Measurements from ENCODE around the gene RBM20. TPM values are rescaled to one million over a fixed set of nuclear protein-coding genes. Genes with fewer than 3 reads are reported as not detected.

Gene RBM20
- total and polyA plus RNA-seq, 2 of the 4 experiments (the other 2 are of a cell fraction), result under 0.01 to 0.15 TPM

DNA sequence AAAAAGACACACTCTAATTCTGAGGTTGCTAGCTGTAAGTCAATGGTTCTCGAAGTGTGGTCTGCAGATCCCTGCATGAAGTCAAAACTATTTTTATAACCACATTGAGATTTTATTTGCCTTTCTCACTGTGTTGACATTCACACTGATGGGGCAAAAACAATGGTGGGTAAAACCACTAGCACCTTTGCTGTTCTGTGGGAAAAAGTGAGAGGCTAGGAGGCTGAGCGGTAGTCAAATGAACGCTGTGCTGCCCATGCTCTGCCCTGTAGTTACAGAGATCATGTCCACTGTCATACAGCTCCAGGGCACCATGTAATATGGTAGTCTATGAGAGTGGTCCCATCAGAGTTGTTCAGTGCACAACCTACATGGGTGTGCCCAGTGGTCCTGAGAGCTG is 206.0 kb downstream of the RBM20 start:
- ChIA-PET POLR2A (ENCODE audit: unreplicated experiment) (no interaction called here), CTCF (interaction anchor here (1.6 kb wide), 1 partner anchor 20 kb away, joined by 4 read pairs; no protein-coding TSS in a partner anchor)

More for the DNA sequence above, 206.0 kb downstream of the RBM20 start:
- no peaks in the 10 kb centered on the region for H3K4me1 ChIP-seq (ENCODE audit: control insufficient read depth, insufficient read depth, low read length)
- H2AFZ ChIP-seq (replicated peaks; ENCODE audit: low read length, poor library complexity), result no peak overlapping the region
- no peak overlapping the region for H4K8ac ChIP-seq (ENCODE audit: low read depth in 2 of 2, low read length in 2 of 2)
- H2BK5ac ChIP-seq (ENCODE audit: low read depth, low read length, poor library complexity, severe bottlenecking), result no peak overlapping the region
- H3K4ac ChIP-seq (ENCODE audit: low read depth, low read length), result no peak overlapping the region
- no peaks in the 10 kb centered on the region for H3K9me1 ChIP-seq (ENCODE audit: insufficient read depth, low read length)
- H3K23ac ChIP-seq (ENCODE audit: low read depth, low read length), result no peak overlapping the region
- intact Hi-C loops (cut with micrococcal nuclease) (no loop called here), dilution Hi-C loops (cut with HindIII; ENCODE audit: low sequenced_read_pairs, unreplicated experiment) (no loop called here), in situ Hi-C loops (cut with MboI; ENCODE audit: low sequenced_read_pairs) (no loop called here)
- TF ChIP-seq ELK1 (IDR thresholded peaks at IDR 0.05; ENCODE audit: borderline replicate concordance, low read depth, low read length) (no peak), RFX5 (IDR thresholded peaks at IDR 0.05; ENCODE audit: low read depth, low read length) (no peak), CEBPB (IDR thresholded peaks at IDR 0.05; ENCODE audit: low read depth, low read length) (no peak), USF2 (IDR thresholded peaks at IDR 0.05; ENCODE audit: low read depth, low read length) (no peak), MXI1 (IDR thresholded peaks at IDR 0.05; ENCODE audit: borderline replicate concordance, low read depth, low read length) (no peak), CHD1 (IDR thresholded peaks at IDR 0.05; ENCODE audit: low read depth, low read length) (no peak), BHLHE40 (IDR thresholded peaks at IDR 0.05; ENCODE audit: low read depth, low read length) (no peak), MAZ (IDR thresholded peaks at IDR 0.05; ENCODE audit: borderline replicate concordance, low read depth, low read length) (no peak), FOS (IDR thresholded peaks at IDR 0.05; ENCODE audit: low read depth, low read length) (no peak)
- H3K9me3 ChIP-seq (ENCODE audit: control insufficient read depth, insufficient read depth, low read length), result no peaks in the 10 kb centered on the region
- H3K18ac ChIP-seq (ENCODE audit: low read depth, low read length), result no peak overlapping the region
- no peak overlapping the region for H3K9ac ChIP-seq (ENCODE audit: low read depth, low read length)
- no peak overlapping the region for H3K56ac ChIP-seq (ENCODE audit: extremely low read depth, insufficient read depth, low read length)
- no TSS peak for BruUV-seq (replicated peaks)
- H4K91ac ChIP-seq (ENCODE audit: insufficient read depth, low read depth, low read length), result no peak overlapping the region
- H2AK9ac ChIP-seq (replicated peaks; ENCODE audit: low read depth, low read length, poor library complexity), result no peak overlapping the region
- H2BK20ac ChIP-seq (ENCODE audit: low read depth, low read length), result no peak overlapping the region
- 100% methylated on average over 1 of the region's 3 CpGs; no CpG with 5 or more reads in 1 of the 2 experiments for WGBS, 2 experiments (ENCODE audit: extremely low coverage in 2 of 2, insufficient read length in 1 of 2)
- no peak overlapping the region for H3K27ac ChIP-seq (ENCODE audit: insufficient read depth, low read length)
- no peaks in the 10 kb centered on the region for H4K20me1 ChIP-seq (ENCODE audit: insufficient read depth, low read length)
- peaks cover 32% of the 10 kb centered on the region for H3K27me3 ChIP-seq (ENCODE audit: control insufficient read depth, insufficient read depth, low read length)
- H2AK5ac ChIP-seq (ENCODE audit: low read depth, low read length), result no peak overlapping the region
- H3K14ac ChIP-seq (replicated peaks; ENCODE audit: low read depth, low read length), result no peak overlapping the region
- H2BK120ac ChIP-seq (ENCODE audit: low read depth, low read length), result no peak overlapping the region
- DNase-seq, result no peak
- no peaks in the 10 kb centered on the region for H3K36me3 ChIP-seq (ENCODE audit: control insufficient read depth, insufficient read depth, low read length)
- no peaks in the 10 kb centered on the region for H3K79me1 ChIP-seq (ENCODE audit: low read depth in 1 of 2, low read length in 2 of 2)
- H4K5ac ChIP-seq (ENCODE audit: low read depth, low read length), result no peak overlapping the region
- H3K4me2 ChIP-seq (ENCODE audit: low read depth, low read length), result no peak overlapping the region
- no peak for ATAC-seq (ENCODE audit: low read depth)
- H3K4me3 ChIP-seq (ENCODE audit: insufficient read depth, low read depth, low read length), result no peak overlapping the region
- no peak overlapping the region for H2BK15ac ChIP-seq (ENCODE audit: low read depth, low read length)
